HG03139 (cell line): ENCODE measurements around the gene HSPA12A.

Experiments used
- ATAC-seq: cut with Tn5 transposase; IDR thresholded peaks from one replicate; pipeline ENCODE4 v1.9.1; 2021; ENCODE audit not compliant: unreplicated experiment

The HSPA12A gene, protein sequence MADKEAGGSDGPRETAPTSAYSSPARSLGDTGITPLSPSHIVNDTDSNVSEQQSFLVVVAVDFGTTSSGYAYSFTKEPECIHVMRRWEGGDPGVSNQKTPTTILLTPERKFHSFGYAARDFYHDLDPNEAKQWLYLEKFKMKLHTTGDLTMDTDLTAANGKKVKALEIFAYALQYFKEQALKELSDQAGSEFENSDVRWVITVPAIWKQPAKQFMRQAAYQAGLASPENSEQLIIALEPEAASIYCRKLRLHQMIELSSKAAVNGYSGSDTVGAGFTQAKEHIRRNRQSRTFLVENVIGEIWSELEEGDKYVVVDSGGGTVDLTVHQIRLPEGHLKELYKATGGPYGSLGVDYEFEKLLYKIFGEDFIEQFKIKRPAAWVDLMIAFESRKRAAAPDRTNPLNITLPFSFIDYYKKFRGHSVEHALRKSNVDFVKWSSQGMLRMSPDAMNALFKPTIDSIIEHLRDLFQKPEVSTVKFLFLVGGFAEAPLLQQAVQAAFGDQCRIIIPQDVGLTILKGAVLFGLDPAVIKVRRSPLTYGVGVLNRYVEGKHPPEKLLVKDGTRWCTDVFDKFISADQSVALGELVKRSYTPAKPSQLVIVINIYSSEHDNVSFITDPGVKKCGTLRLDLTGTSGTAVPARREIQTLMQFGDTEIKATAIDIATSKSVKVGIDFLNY

DNA sequence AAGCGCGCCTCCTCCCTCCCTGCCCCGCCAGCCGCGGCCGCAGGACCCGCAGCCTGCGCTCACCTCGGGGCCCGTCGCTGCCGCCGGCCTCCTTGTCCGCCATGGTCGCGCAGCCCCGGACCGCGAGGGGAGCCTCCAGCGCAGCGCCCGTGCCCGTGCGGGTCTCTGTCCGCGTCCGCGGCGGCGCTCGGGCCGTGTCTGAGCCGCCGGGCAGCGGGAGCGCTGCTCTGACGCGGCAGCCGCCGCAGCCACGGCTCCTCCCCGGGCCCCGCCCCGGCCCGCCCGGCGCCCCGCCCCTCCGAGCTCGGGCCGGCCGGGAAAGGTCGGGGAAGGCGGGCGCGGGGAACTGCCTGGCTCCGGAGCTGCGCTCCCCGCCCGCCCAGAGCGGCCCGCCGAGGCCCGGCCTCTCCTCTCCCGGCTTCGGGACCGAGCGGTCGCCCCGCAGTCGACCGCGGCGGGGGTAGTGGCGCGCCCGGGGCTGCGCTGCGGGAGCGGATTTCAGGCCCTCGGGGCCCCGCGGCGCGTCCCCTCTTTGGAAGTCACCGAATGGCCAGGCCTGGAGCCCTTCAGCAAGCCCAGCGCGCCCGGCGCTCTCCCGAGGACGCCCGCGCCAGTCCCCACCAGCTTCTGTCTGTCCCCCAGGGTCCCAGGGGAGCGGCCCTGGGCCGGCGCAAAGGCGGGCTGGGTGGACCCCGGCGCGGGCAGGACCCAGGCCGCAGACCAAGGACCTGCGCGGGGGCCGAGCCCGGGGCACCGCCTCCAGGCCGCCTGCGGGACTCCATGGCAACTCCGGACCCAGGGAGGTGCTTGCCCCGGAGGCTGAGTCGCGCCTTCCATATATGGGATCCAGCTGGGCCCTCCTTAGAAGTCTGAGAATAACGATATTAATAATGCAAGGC lies at the start of gene HSPA12A:
Gene HSPA12A, minus strand, starts transcription at position 200 of the 899 bp plus-strand sequence. Its CDS starts 97 bp downstream, at position 103.
- peak; percentile 94 for ATAC-seq

DNA sequence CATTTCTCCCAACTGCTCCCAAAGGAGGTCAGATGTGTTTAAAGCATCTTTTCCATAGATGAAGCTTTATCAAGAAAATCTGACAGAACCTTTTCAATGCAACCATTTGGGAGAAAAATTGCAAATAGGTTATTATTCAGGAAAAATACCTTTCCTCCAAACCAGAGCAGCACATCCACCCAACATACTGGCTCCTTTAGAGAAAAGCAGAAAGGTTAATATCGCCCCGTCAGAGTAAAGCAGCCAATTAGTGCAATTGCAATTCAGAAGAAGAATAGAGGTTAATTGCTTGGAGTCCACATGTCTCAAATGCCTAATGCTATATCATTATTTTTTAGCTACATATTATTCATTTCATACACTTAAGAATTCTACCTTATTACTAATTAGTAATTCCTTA lies 48.9 kb upstream of the HSPA12A start:
- no peak for ATAC-seq

DNA sequence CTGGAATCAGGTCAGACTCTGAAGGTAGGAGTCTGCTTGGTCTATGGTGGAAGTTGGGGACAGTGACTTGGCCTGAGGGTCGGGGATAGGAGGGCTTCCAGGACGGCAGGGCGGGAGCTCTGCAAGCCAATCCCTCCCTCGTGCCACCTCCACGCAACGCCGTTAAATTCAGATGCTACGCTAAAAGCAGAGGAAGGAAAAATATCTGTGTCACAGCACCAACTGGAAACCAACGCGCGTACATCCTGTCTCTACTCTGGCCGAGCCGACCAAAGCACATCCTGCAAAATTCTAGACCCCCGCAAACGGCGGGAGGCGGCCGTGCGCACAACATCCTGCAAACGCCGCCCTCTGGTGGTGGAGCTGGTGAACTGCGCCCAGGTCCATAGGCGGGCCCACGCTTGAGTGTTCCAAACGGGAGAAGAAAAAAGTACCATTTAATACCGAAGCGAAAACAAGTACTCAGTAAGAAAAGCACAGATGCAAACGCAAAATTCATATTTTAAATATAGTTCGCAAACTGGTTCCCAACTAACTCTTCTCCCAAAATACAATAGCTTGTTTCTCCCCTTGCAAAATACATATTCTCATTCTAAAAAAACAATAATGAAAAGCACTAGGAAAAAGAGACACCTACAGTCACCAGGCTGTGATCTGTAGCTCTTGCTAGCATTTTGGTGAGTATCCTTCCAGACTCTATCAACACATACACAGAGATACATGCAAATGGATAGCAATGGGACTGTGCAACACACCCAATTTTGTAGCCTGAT lies 45.7 kb upstream of the HSPA12A start:
- peak; percentile 73 for ATAC-seq

DNA sequence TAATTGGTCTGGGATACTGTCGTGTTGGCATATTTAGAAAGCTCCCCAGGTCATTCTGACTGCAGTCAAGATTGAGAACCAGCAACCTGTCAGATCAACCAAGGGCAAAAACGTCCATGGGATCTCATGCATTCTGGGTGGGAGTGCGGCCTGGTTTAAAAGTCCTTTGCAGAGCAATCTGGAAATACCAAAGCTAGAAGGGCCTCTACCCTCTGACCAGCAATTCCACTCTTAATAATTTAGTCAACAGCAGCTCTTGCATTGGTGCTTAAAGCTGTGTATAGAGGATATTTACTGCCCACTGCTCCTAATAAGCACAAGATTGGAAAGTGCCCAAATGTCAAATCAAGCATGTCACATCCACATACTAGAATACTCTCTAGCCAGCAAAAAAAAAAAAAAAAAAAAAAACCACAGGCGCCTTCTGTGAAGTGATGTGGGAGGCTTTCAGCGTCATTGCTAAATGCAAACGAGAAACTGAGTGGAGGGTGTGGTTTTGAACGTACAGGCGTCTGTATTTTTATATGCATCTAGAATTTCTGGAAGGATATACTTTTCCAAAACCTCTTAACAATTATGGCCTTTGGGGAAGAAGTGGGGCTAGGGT lies 44.8 kb upstream of the HSPA12A start:
- ATAC-seq, result no peak

DNA sequence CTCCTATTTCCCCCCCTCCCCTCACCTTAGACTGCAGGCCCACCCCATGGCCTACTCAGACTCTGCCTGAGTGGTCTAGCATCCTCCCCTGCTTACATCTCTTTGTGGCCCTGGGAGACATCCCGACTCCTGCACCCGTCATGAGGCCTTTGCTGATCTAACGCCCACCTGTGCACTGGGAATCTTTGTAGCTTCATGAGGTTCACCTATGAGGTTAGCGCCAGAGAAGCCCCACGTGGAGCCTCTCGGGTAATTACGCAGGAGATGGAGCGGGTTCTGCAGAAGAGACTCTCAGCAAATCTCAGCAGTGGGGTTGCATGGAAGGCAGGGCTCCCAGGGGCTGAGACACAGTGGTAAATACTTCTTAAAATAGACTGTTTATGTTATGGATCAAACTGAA lies 43.5 kb upstream of the HSPA12A start:
- no peak for ATAC-seq

DNA sequence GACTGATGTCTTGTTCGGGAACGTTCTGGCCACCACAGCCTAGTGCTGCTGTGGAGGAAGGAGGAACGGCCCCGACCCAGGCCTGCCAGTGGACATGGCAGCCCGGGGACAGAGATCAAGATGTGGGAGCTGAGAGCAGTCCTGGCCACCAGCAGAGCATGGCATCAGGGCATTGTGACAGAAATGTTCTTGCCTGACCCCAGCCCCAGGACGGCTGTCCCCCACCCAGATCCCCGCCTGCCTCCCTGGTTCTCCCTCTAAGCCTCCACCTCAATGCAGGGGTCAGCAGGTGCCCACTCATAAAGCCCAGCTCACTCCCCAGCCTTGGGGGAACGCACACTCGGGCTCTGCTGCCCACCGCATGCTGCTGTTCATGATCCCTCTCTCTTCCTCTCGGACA lies 42.9 kb upstream of the HSPA12A start:
- no peak for ATAC-seq

DNA sequence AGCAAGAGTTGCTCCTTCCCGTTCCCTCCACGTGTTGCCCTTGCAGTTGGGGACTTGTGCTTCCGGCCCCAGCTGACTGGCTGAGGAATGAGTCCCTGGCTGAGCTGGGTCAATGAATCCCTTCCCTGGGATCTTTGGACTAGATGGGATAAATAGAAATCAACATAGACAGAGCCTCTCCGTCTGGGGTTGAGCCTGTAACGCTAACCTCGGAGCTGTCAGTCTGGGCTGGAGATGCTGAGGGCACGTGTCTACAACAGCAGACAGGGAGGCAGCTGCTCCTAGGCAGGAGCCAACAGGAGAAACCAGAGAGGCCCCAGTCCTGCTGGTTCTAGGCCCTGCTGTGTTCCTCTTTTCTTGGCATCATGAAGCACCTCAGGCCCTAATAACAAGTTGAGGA lies 42.3 kb upstream of the HSPA12A start:
- no peak for ATAC-seq

DNA sequence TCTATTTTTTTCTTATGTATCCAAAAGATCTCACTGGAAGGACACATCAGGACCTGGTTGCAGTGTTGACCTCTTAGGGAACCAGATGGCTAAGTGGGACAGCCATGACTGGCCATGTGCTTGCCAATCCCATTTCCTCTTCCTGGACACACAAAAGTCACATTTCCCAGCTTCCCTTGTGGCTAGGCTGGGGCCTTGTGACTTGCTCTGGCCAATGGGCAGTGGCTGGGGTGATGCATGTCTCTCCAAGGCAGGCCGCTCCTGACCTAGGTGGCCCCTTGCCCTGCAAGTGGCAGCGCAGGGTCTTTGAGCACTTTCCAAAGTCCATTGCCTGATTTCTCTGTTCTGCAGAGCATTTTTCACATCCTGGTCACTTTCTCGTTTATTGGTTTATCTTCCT lies 41.7 kb upstream of the HSPA12A start:
- no peak for ATAC-seq

DNA sequence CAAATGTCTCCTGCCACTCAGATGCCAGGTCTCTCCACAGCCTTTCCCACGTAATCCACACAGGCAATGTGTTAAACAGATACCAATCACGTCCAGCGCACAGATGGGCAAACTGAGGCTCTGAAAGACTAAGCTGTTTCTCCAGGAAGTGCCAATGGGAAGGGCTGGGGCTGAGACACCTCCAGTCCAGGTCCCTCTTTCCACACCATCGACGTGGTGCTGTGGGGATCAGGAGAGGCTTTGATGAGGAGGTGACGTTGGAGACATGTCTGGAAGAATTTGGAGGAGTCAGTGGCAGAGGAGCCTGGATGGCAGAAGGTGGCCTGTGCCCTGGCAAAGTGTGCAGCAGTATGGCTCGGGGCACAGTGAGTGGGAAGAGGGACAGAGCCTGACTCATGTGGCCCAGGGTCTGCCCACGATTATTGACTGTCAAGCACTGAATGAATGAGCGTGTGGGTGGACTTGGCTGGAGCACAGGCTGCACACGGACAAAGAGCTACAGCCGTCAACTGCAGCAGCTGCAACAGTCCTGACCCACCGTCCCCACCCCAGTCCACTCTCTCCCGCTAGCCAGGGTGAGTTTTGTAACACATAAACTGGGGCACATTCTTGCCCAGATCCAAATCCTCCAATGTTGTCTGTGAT lies 40.8 kb upstream of the HSPA12A start:
- ATAC-seq, result no peak

DNA sequence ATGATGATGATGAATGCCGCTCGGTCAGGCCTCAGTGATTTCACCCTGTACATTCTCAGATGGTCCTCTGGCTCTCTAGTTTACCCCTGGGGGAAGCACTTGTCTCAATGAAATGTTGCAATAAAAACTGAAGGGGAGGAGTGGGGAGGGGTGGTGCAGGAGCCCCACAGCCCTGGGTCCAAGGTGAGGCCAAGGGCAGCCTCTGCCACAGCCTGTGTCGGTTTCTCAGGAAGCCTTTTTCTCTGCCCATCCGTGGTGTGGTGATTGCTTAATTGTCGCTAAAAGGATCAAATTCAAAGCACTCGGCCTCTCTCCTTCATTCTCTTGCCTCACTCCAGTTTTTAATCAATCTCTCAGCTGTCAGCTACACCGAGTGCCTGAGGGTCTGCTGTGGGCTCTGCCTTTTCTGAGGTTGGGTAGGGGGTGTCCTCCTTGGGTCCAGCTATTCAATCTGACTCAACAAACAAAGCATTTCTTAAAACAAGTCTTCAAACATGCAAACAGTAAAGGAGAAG lies 39.1 kb upstream of the HSPA12A start:
- no peak for ATAC-seq

DNA sequence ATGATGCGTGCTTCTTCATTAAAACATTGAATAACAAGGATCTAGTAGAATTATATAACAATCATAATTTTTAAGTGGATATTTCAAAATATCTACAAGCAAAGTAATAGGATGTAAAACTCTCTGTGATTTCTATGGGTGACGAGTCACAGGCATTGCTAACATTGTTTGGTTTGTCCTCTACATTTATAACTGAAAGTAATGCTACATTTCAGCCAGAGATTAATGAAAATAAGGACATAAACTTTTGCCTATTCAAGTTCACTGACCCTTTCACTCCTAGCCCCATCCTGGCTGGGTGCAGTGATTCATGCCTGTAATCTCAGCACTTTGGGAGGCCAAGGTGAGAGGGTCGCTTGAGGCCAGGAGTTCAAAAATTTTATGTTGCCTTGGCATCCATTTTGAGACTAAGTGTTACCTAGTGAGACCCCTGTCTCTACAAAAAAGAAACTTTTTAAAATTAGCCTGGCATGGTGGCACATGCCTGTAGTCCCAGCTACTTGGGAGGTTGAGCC lies 38.4 kb upstream of the HSPA12A start:
- ATAC-seq, result no peak

DNA sequence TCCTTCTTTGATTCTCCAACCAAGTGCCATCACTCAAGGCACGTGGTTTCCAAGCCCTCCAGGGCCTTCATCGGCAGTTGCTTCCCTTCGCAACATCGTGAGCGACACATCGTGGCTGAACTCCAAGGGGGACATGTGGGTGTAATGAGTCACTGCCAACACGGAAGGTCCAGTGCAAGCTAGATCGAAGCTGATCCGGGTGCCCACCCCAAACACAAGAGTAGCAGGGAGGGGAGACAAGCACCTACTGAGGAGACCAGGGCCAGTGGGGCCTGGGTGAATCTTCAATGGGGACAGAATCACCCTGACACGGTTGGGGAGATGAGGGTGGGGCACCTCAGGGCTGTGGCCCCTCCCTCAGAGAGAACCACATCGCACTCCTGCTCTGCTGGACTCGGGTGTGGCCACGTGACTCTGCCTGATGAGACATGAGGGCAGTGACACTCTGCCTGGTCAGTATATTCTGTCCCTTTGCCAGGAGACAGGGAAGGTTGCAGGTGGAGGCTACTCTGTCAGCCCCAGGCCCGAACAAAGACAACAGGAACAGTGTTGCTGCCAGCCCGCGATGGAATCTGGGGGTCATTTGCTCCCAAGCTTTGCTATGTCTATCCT lies 36.8 kb upstream of the HSPA12A start:
- ATAC-seq, result no peak

DNA sequence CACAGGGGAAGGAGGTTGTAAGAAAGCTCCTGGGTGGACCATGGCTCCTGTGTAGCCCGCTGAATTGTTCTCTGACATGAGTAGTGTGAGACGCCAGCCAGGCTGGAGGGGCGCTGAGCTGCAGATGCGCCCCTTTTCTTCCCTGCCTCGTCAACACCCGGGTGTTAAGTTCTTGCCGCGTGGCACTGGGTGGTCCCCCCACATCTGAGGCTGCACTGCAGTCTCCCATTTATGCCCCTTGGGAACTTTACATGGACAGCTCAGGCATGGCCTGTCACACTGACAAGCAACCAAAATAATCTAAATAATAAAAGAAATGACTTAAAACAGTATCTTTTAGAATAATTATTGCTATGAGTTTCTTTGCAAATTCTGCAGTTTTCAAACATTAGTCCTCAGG lies 34.6 kb upstream of the HSPA12A start:
- no peak for ATAC-seq

DNA sequence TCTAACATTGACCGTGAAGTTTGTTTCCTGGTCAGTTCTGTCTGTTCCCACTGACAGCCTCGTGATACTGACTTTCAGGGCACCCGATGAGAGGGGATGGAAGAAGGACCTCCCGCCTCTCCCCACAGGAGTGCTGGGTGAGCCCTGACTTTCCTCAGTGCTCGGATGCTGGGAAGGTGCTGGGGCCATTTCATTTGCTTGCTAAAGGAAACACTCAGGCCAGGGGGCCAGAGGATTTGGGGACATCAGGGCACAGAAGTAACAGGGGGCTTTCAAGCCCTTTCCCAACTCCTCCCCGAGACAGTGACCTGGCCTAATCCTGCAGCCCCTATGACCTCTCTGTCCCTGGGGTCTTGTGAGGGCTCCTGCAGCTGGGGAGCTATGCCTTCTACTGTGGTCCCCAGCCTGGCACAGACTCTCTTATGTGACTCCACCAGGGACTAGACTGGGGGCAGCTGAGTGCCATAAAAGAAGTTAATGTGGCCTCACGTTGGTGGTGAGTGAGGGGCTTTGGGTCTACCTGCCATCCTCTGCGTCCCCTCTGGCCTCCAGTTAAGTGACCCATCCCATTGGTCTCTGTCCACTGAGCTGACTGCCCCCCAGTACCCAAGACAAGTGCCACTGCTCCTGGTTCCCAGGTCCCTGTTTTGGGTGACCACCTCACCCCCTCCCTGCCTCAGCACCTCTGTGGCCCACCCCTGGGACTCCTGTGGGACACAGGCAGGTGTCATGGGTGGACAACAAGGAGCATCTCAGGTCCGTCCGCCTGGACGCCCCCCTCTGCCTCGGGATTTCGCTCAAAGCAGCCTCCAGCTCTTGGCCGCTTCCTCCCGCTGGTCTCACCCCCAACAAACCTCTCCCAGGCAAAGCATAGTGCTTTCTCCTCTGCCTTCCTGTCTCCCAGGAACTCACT lies 33.4 kb upstream of the HSPA12A start:
- no peak for ATAC-seq

DNA sequence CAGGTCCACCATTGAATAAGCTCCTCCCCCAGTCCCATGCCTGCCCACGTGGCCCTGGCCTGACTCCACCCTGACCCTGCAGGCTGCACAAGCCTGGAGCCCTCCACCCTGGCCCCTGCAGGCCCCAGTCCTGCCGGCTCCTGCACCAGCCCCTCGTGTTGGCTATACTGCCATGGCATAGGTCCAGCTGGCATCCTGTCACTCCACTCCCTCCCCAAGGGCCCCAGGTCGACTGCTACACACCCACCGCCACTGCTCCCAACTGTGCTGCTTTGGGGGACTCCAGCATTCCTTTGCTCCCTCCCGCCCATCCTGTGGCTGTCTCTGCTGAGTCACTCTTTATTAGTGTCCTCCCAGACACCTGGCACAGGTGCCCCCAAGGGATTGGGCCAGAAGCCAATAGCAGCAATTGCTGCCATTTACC lies 32.4 kb upstream of the HSPA12A start:
- no peak for ATAC-seq

DNA sequence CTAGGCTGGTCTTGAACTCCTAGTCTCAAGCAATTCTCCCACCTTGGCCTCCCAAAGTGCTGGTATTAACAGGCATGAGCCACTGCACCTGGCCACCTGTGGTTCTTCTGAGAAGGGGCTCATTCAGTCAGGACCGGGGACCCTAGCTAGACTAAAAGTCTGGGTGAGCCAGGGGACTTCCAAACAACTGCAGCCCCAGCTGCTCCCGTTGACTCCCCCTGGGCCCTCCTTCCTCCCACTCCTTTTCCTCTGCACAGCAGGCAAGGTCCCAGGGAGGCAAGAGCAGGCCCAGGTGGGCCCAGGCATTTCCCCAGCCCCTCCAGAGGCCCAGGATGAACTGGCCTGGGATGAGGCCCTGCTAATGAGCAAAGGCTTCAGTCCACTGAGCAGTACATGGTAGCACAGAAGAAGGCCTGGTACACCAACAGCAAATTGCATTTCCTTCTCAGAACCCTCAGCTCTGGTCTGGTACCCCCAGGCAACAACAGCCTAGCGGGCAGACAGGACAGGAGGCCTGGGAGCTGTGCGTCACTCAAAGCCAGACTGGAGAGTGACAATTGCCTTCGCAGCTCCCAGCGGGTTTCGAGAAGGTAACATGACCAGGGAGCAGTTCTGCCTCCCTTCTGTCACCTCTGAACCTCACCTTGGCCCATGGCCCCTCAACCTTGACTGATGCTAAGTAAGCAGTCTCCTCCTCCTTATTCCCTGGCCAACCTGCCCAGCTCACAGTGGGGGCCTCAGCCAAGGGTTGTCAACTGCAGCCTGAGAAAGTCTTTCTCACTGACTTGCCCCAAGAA lies 30.7 kb upstream of the HSPA12A start:
- ATAC-seq, result no peak

DNA sequence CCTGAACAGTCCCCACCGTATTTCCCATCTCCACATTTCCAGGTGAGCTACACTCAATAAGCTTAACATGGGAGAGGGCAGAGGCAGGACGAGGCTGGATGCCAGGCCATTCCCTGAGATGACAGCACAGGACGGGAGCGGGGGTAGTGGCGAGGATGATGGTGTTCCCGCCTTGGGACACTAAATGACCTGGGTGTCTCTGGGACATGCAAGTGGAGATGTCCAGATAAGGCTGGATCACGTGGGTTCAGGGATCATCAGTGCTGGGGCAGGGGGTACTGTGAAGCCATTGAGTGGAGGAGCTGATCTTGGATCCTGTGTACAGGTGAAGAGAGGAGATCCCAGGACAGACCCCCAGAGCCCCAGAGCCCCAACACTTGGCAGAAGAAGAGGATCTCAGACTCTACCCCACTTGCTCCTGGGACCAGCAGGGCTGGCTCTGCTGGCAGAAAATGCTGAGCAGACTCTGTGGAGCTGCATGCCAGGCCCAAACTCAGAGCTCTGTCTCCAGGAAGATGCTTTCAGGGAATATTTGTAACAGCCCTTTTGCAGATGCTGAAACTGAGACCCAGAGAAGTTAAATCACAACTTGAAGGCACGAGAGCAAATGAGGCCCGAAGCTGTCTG lies 29.7 kb upstream of the HSPA12A start:
- ATAC-seq, result no peak
